H1 (cell line): ENCODE results near the gene CCDC91. TPM values are rescaled to one million over a fixed set of nuclear protein-coding genes. Genes with fewer than 3 reads are reported as not detected.

Experiments used
- CTCF ChIA-PET: fragments of 300-600 bp; sonication (Branson Sonifier 250); formaldehyde crosslinking; loops from one replicate; lab custom pipeline; 2021; ENCODE audit not compliant: partially characterized antibody; lab: Charles Lee
- POLR2A ChIA-PET: fragments of 300-600 bp; sonication (Branson Sonifier 250); formaldehyde crosslinking; loops from one replicate; lab custom pipeline; 2021; ENCODE audit warnings: inconsistent platforms; ENCODE audit not compliant: partially characterized antibody; lab: Charles Lee
- DNase-seq, 2 experiments: peaks; one replicate each; pipeline versions ENCODE4 v3.0.0 to v3.0.0-alpha.2; 2010 to 2022; ENCODE audit warnings: low spot score in 2 of 2, low read depth in 1 of 2, mixed read lengths in 1 of 2
- FAIRE-seq: peaks from 2 replicates; lab custom pipeline; 2011; peaks lifted over from hg19 to GRCh38; lab: Jason Lieb, UNC
- H2AFZ ChIP-seq: 2 replicates; pipeline ENCODE4 v1.8.1; 2012; ENCODE audit warnings: low read length, inconsistent platforms
- H2AK5ac ChIP-seq: 2 replicates; pipeline ENCODE4 v1.6.1; 2013; ENCODE audit warnings: low read depth, low read length
- H2BK120ac ChIP-seq: replicated peaks from 2 replicates; pipeline ENCODE3; 2013; ENCODE audit warnings: low read depth, low read length, inconsistent platforms
- H2BK12ac ChIP-seq: 2 replicates; pipeline ENCODE4 v1.6.1; 2013; ENCODE audit warnings: low read depth, low read length
- H2BK15ac ChIP-seq: 2 replicates; pipeline ENCODE4 v1.6.1; 2013; ENCODE audit warnings: low read length
- H2BK20ac ChIP-seq: 2 replicates; pipeline ENCODE4 v1.6.1; 2013; ENCODE audit warnings: low read length
- H2BK5ac ChIP-seq: 2 replicates; pipeline ENCODE4 v1.6.1; 2013; ENCODE audit warnings: low read depth, low read length
- H3K14ac ChIP-seq: 2 replicates; pipeline ENCODE4 v1.6.1; 2013; ENCODE audit warnings: inconsistent platforms; ENCODE audit not compliant: insufficient read length
- H3K18ac ChIP-seq: 2 replicates; pipeline ENCODE4 v1.6.1; 2013; ENCODE audit warnings: low read length; ENCODE audit errors: extremely low read depth
- H3K23ac ChIP-seq: 2 replicates; pipeline ENCODE4 v1.6.1; 2013; ENCODE audit warnings: inconsistent platforms; ENCODE audit not compliant: insufficient read length
- H3K23me2 ChIP-seq: 2 replicates; pipeline ENCODE4 v1.6.1; 2013; ENCODE audit warnings: low read depth, low read length
- H3K27ac ChIP-seq: 2 replicates; pipeline ENCODE4 v1.6.1; 2011; ENCODE audit warnings: low read depth, low read length, inconsistent platforms
- H3K27me3 ChIP-seq, 4 experiments: replicated peaks in 1 of 4; 1 replicate in 1 of 4; 2 replicates in 3 of 4; pipeline versions ENCODE4 v1.6.1 to v1.8.1; 2011 to 2013; ENCODE audit warnings: low read length in 3 of 4, mild to moderate bottlenecking in 3 of 4, inconsistent platforms in 2 of 4, mixed read lengths in 2 of 4, moderate library complexity in 1 of 4; ENCODE audit not compliant: control insufficient read depth in 3 of 4, insufficient read depth in 3 of 4; ENCODE audit errors: extremely low read depth in 1 of 4
- H3K36me3 ChIP-seq, 4 experiments: 2 replicates each; pipeline versions ENCODE4 v1.6.1 to v1.8.1; 2011 to 2013; ENCODE audit warnings: mild to moderate bottlenecking in 4 of 4, low read length in 3 of 4, moderate library complexity in 2 of 4, control low read depth in 1 of 4, inconsistent platforms in 1 of 4; ENCODE audit not compliant: insufficient read depth in 4 of 4, control insufficient read depth in 2 of 4
- H3K4ac ChIP-seq: replicated peaks from 2 replicates; pipeline ENCODE3; 2013; ENCODE audit warnings: low read length, low read depth, mixed read lengths, inconsistent platforms; ENCODE audit not compliant: insufficient read length
- H3K4me1 ChIP-seq, 4 experiments: replicated peaks in 1 of 4; 1 replicate in 1 of 4; 2 replicates in 3 of 4; pipeline versions ENCODE4 v1.6.1 to v1.8.1; 2011 to 2013; ENCODE audit warnings: low read length in 3 of 4, inconsistent platforms in 2 of 4, mixed read lengths in 1 of 4; ENCODE audit not compliant: insufficient read depth in 4 of 4, control insufficient read depth in 3 of 4
- H3K4me2 ChIP-seq, 2 experiments: 2 replicates each; pipeline versions ENCODE4 v1.6.1 to v1.8.1; 2011 to 2013; ENCODE audit warnings: low read depth in 2 of 2, low read length in 2 of 2, control low read depth in 1 of 2, inconsistent platforms in 1 of 2, mild to moderate bottlenecking in 1 of 2; ENCODE audit not compliant: insufficient read depth in 1 of 2
- H3K4me3 ChIP-seq, 4 experiments: fragments of 200-600, 300-600 bp in 1 of 4; sonication (generic), shearing (Covaris generic), sonication (Bioruptor Twin) in 1 of 4; 2 replicates each; pipeline versions ENCODE4 v1.5.1 to v1.8.1; 2011 to 2016; ENCODE audit warnings: low read length in 4 of 4, low read depth in 3 of 4, control low read depth in 2 of 4, inconsistent platforms in 2 of 4, mild to moderate bottlenecking in 2 of 4, mixed read lengths in 1 of 4, moderate library complexity in 1 of 4; ENCODE audit not compliant: insufficient read depth in 2 of 4; ENCODE audit errors: extremely low read depth in 1 of 4
- H3K56ac ChIP-seq: replicated peaks from 2 replicates; pipeline ENCODE3; 2013; ENCODE audit warnings: low read depth, mild to moderate bottlenecking, mixed read lengths, low read length, inconsistent platforms; ENCODE audit not compliant: insufficient read length
- H3K79me1 ChIP-seq: 2 replicates; pipeline ENCODE4 v1.6.1; 2013; ENCODE audit warnings: low read depth, low read length, control low read depth
- H3K79me2 ChIP-seq, 2 experiments: 2 replicates each; pipeline versions ENCODE4 v1.6.1 to v1.8.1; 2012 to 2013; ENCODE audit warnings: low read length in 2 of 2, mild to moderate bottlenecking in 2 of 2, inconsistent platforms in 1 of 2; ENCODE audit not compliant: insufficient read depth in 2 of 2, control insufficient read depth in 1 of 2
- H3K9ac ChIP-seq, 4 experiments: replicated peaks in 1 of 4; 1 replicate in 1 of 4; 2 replicates in 3 of 4; pipeline versions ENCODE4 v1.6.1 to v1.8.1; 2011 to 2013; ENCODE audit warnings: low read depth in 3 of 4, low read length in 3 of 4, control low read depth in 2 of 4, mild to moderate bottlenecking in 2 of 4, moderate library complexity in 2 of 4, inconsistent platforms in 1 of 4; ENCODE audit errors: extremely low read depth in 1 of 4
- H3K9me3 ChIP-seq, 2 experiments: 2 replicates each; pipeline versions ENCODE4 v1.6.1 to v1.8.1; 2012 to 2013; ENCODE audit warnings: mild to moderate bottlenecking in 2 of 2, moderate library complexity in 2 of 2, control low read depth in 1 of 2, inconsistent platforms in 1 of 2, low read depth in 1 of 2, low read length in 1 of 2, mixed read lengths in 1 of 2; ENCODE audit not compliant: insufficient read depth in 2 of 2
- H4K20me1 ChIP-seq, 2 experiments: replicated peaks in 1 of 2; 2 replicates each; pipeline versions ENCODE3 to v1.8.1; 2011 to 2013; ENCODE audit warnings: inconsistent platforms in 2 of 2, low read length in 2 of 2, mild to moderate bottlenecking in 1 of 2; ENCODE audit not compliant: insufficient read depth in 2 of 2, control insufficient read depth in 1 of 2
- H4K5ac ChIP-seq: 2 replicates; pipeline ENCODE4 v1.6.1; 2013; ENCODE audit warnings: low read length, low read depth, mixed read lengths, inconsistent platforms; ENCODE audit not compliant: insufficient read length
- H4K8ac ChIP-seq: 2 replicates; pipeline ENCODE4 v1.8.0; 2013; ENCODE audit warnings: mild to moderate bottlenecking, moderate library complexity, low read length, inconsistent platforms; ENCODE audit not compliant: insufficient read depth; ENCODE audit errors: extremely low read depth
- H4K91ac ChIP-seq: replicated peaks from 2 replicates; pipeline ENCODE3; 2013; ENCODE audit warnings: low read length, mixed read lengths, inconsistent platforms; ENCODE audit not compliant: insufficient read length
- EP300 ChIP-seq, 2 experiments: IDR thresholded peaks; 1 replicate in 1 of 2; 2 replicates in 1 of 2; pipeline ENCODE4 v1.6.1; 2011 to 2012; ENCODE audit warnings: low read depth in 2 of 2, low read length in 2 of 2, mild to moderate bottlenecking in 2 of 2, borderline replicate concordance in 1 of 2, inconsistent platforms in 1 of 2, moderate library complexity in 1 of 2
- PHF8 ChIP-seq: fragments of 200-600 bp; sonication (generic); conservative IDR thresholded peaks from 2 replicates; pipeline ENCODE4 v1.7.1; 2012; ENCODE audit warnings: low read depth, mild to moderate bottlenecking, inconsistent platforms, low read length, moderate library complexity
- POLR2AphosphoS5 ChIP-seq: IDR thresholded peaks from 2 replicates; pipeline ENCODE4 v1.6.1; 2011; ENCODE audit warnings: low read depth, low read length
- SAP30 ChIP-seq: fragments of 300-600 bp; sonication (generic); IDR thresholded peaks from 2 replicates; pipeline ENCODE4 v1.7.1; 2012; ENCODE audit warnings: low read length, moderate library complexity, mild to moderate bottlenecking, inconsistent platforms; ENCODE audit not compliant: insufficient read depth, insufficient replicate concordance
- SIX5 ChIP-seq: IDR thresholded peaks from 2 replicates; pipeline ENCODE4 v1.6.1; 2011; ENCODE audit warnings: mild to moderate bottlenecking, low read depth, low read length
- TAF1 ChIP-seq: IDR thresholded peaks from 2 replicates; pipeline ENCODE4 v1.6.1; 2011; ENCODE audit warnings: mild to moderate bottlenecking, low read depth, low read length
- TBP ChIP-seq: IDR thresholded peaks from 2 replicates; pipeline ENCODE4 v1.6.1; 2011; ENCODE audit warnings: low read depth, low read length, improper control_type of control experiment
- polyA plus RNA-seq, 7 experiments: library from polyadenylated mRNA; depleted of rRNA in 3 of 7; stranded (reverse) in 5 of 7; unstranded in 2 of 7; fragments of >200 nt in 5 of 7; fragments of 200-250 nt in 2 of 7; gene quantifications; 1 replicate in 5 of 7; 2 replicates in 1 of 7; 4 replicates in 1 of 7; pipeline versions ENCODE4 v1.2.1 to v1.2.3, GENCODE V29; 2011 to 2013; ENCODE audit warnings: missing spikeins in 2 of 7, mixed read lengths in 2 of 7
- total RNA-seq: library from RNA; stranded (reverse); fragmentation: NEBNext Ultra II Directional; extraction: Animal tissue kit (Norgen Biotek cat#: 25700); gene quantifications from 2 replicates; pipeline ENCODE4 v1.2.1, GENCODE V29; 2021
- TF ChIP-seq, protein P1 (sequence below): IDR thresholded peaks from 2 replicates; pipeline ENCODE4 v1.6.1; 2011; ENCODE audit warnings: low read depth, mild to moderate bottlenecking, low read length; ENCODE audit not compliant: insufficient read depth

The CCDC91 gene
- total and polyA plus RNA-seq, 2 of the 8 experiments (the other 6 are each of a cell fraction or from before 2014, with no cell fraction given) = 8.6 to 23.1 TPM

- Histone ChIP-seq H3K27ac (no peak overlapping the region), H4K8ac (no peak overlapping the region), H2AFZ (no peak overlapping the region), H4K91ac (no peak overlapping the region), H3K9ac (no peak overlapping the region), H3K23me2 (no peaks in the 10 kb centered on the region), H4K5ac (no peak overlapping the region), H2AK5ac (no peak overlapping the region), H2BK20ac (no peak overlapping the region), H3K79me1 (no peaks in the 10 kb centered on the region), H3K14ac (no peak overlapping the region), H3K4me3 (no peak overlapping the region), H4K20me1 (no peaks in the 10 kb centered on the region), H2BK120ac (no peak overlapping the region), H3K18ac (no peak overlapping the region), H2BK5ac (no peak overlapping the region), H3K4me2 (no peak overlapping the region), H3K23ac (no peak overlapping the region), H3K27me3 (peaks cover 0 to 1% (median 0%) of the 10 kb centered on the region in 4 experiments; a peak in 1 of 7 replicates), H3K36me3 (no peaks in the 10 kb centered on the region), H3K79me2 (no peaks in the 10 kb centered on the region), H3K4ac (no peak overlapping the region), H3K56ac (no peak overlapping the region), H2BK12ac (no peak overlapping the region), H3K4me1 (peaks cover 0 to 2% (median 0%) of the 10 kb centered on the region in 4 experiments; a peak in 1 of 7 replicates), H3K9me3 (no peaks in the 10 kb centered on the region), H2BK15ac (no peak overlapping the region)
- no peak for FAIRE-seq
- CTCF ChIA-PET = no interaction called here
- DNase-seq = no peak
- POLR2A ChIA-PET = interaction anchor here (1.0 kb wide), 1 partner anchor 47 kb away, joined by 3 read pairs; no protein-coding TSS in a partner anchor
- TF ChIP-seq TBP (no peak), TAF1 (no peak), PHF8 (no peak), POLR2AphosphoS5 (no peak), EP300 (IDR thresholded peaks at IDR 0.05; ENCODE audit: borderline replicate concordance in 1 of 2, low read depth in 2 of 2, low read length in 2 of 2) (no peak), SAP30 (no peak), SIX5 (no peak)
- TF ChIP-seq, protein P1, sequence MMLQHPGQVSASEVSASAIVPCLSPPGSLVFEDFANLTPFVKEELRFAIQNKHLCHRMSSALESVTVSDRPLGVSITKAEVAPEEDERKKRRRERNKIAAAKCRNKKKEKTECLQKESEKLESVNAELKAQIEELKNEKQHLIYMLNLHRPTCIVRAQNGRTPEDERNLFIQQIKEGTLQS = no peak
Measured at GRCh38 chr12:28506271-28506670, 316.0 kb downstream of the CCDC91 start.
